Transverse colon (tissue), 4 donors: ENCODE data around the gene UNC5A.
"Not testable (repeated sequence)": the region's sequence is repeated elsewhere in the genome, so short reads cannot be mapped to it uniquely, and the experiment has no call there.

ENCODE experiments used
- CTCF ChIP-seq, 5 experiments: fragments of 200-600 bp in 3 of 5; fragments of 450-650 bp in 2 of 5; sonication (generic) in 3 of 5; IDR thresholded peaks; 1 replicate in 2 of 5; 2 replicates in 3 of 5; pipeline ENCODE4 v1.5.1; 2016 to 2017; ENCODE audit warnings: antibody characterized with exemption in 5 of 5, inconsistent platforms in 3 of 5, mild to moderate bottlenecking in 2 of 5, moderate library complexity in 1 of 5
- EP300 ChIP-seq: sonication (generic); formaldehyde crosslinking; IDR thresholded peaks from one replicate; pipeline ENCODE4 v1.6.1; 2017; ENCODE audit warnings: antibody characterized with exemption, low read depth
- POLR2A ChIP-seq: fragments of 450-650 bp; IDR thresholded peaks from one replicate; pipeline ENCODE4 v1.6.1; 2016; ENCODE audit warnings: antibody characterized with exemption, mild to moderate bottlenecking, moderate library complexity
- POLR2AphosphoS5 ChIP-seq, 3 donors: sonication (generic); formaldehyde crosslinking; IDR thresholded peaks; one replicate each; pipeline ENCODE4 v1.6.1; 2016; ENCODE audit warnings: antibody characterized with exemption in 3 of 3

- TF ChIP-seq CTCF (IDR thresholded peaks at IDR 0.05); EP300; POLR2A; POLR2AphosphoS5 (IDR thresholded peaks at IDR 0.05): not testable (repeated sequence)
These were observed 62.2 kb downstream of the UNC5A start for GRCh38 chr5:176872586-176872985.
